Measurements from ENCODE around the gene DLGAP1. TPM values are rescaled to one million over a fixed set of nuclear protein-coding genes. Genes with fewer than 3 reads are reported as not detected.

DLGAP1 gene
- total and polyA plus RNA-seq, 10 of the 15 experiments (the other 5 are each of a cell fraction or from before 2014, with no cell fraction given) = 0.23 to 27.6 (median 1.9) TPM

- POLR2A ChIA-PET = no interaction called here
- RAD21 ChIA-PET (ENCODE audit: unreplicated experiment) = interaction anchor here (1.4 to 1.8 kb wide), 3 partner anchors 10 to 123 kb away, joined by 4 to 5 read pairs (median 4); no protein-coding TSS in a partner anchor
- FAIRE-seq (no peak), DNase-seq (ENCODE audit: low read depth, low spot score) (no peak), ATAC-seq (no peak)
- 23% methylated on average over 2 of the region's 2 CpGs for WGBS (ENCODE audit: insufficient coverage, insufficient replicate concordance, low lambda C conversion rate, missing lambda C conversion rate)
- H2AFZ ChIP-seq (ENCODE audit: control insufficient read depth, low read depth, low read length) = no peak overlapping the region
- in situ Hi-C loops (cut with MboI) = no loop called here
- TF ChIP-seq DPF2 (IDR thresholded peaks at IDR 0.05) = no peak
- no peak overlapping the region for H3K9ac ChIP-seq (ENCODE audit: control insufficient read depth, insufficient read depth, low read length)
- BruUV-seq (replicated peaks) = no TSS peak
- intact Hi-C loops (cut with micrococcal nuclease; ENCODE audit: unreplicated experiment) = no loop called here
- H3K4me1 ChIP-seq (ENCODE audit: control insufficient read depth, insufficient read depth, low read length) = no peaks in the 10 kb centered on the region
- CTCF ChIA-PET = interaction anchor here (0.6 to 2.8 kb wide), 6 partner anchors 8 to 201 kb away, joined by 3 to 14 read pairs (median 4); no protein-coding TSS in a partner anchor
- no peak overlapping the region for H3K4me2 ChIP-seq (ENCODE audit: control insufficient read depth, insufficient read depth)
- SMC1A ChIA-PET (ENCODE audit: uncharacterized antibody, unreplicated experiment) = interaction anchor here (1.1 to 1.9 kb wide), 6 partner anchors 10 to 122 kb away, joined by 4 to 6 read pairs (median 4); no protein-coding TSS in a partner anchor
- H3K36me3 ChIP-seq (ENCODE audit: control insufficient read depth in 2 of 2, insufficient read depth in 2 of 2, low read length in 1 of 2) = no peaks in the 10 kb centered on the region
- H3K27me3 ChIP-seq (replicated peaks in 1 of 2; ENCODE audit: control insufficient read depth in 2 of 2, insufficient read depth in 2 of 2, low read length in 1 of 2) = no peaks in the 10 kb centered on the region
- no peaks in the 10 kb centered on the region for H3K79me2 ChIP-seq (ENCODE audit: control insufficient read depth, insufficient read depth, low read length)
- no peak overlapping the region for H3K27ac ChIP-seq (ENCODE audit: control insufficient read depth, insufficient read depth)
- no peak overlapping the region for H3K4me3 ChIP-seq
- no peaks in the 10 kb centered on the region for H4K20me1 ChIP-seq (ENCODE audit: control insufficient read depth, insufficient read depth)
- peaks cover 5% of the 10 kb centered on the region; the same call in 2 of the 3 replicates for H3K9me3 ChIP-seq (replicated peaks; ENCODE audit: control insufficient read depth, insufficient read depth, low read length)
These were observed 992.1 kb downstream of the DLGAP1 start for GRCh38 chr18:3463051-3463450.

- FAIRE-seq = no peak
- BruUV-seq (replicated peaks) = no TSS peak
- POLR2A ChIA-PET = interaction anchor here (0.6 kb wide), 1 partner anchor 199 kb away, joined by 3 read pairs; no protein-coding TSS in a partner anchor
- no peak overlapping the region for H3K27ac ChIP-seq (ENCODE audit: control insufficient read depth, insufficient read depth)
- intact Hi-C loops (cut with micrococcal nuclease; ENCODE audit: unreplicated experiment) = no loop called here
- no peaks in the 10 kb centered on the region for H3K79me2 ChIP-seq (ENCODE audit: control insufficient read depth, insufficient read depth, low read length)
- H3K4me1 ChIP-seq (ENCODE audit: control insufficient read depth, insufficient read depth, low read length) = no peaks in the 10 kb centered on the region
- no peak overlapping the region for H2AFZ ChIP-seq (ENCODE audit: control insufficient read depth, low read depth, low read length)
- no peak overlapping the region for H3K4me2 ChIP-seq (ENCODE audit: control insufficient read depth, insufficient read depth)
- H3K9ac ChIP-seq (ENCODE audit: control insufficient read depth, insufficient read depth, low read length) = no peak overlapping the region
- 50% methylated on average over 5 of the region's 5 CpGs for WGBS (ENCODE audit: insufficient coverage, insufficient replicate concordance, low lambda C conversion rate, missing lambda C conversion rate)
- no peaks in the 10 kb centered on the region for H3K36me3 ChIP-seq (ENCODE audit: control insufficient read depth in 2 of 2, insufficient read depth in 2 of 2, low read length in 1 of 2)
- no peaks in the 10 kb centered on the region for H3K27me3 ChIP-seq (replicated peaks in 1 of 2; ENCODE audit: control insufficient read depth in 2 of 2, insufficient read depth in 2 of 2, low read length in 1 of 2)
- H3K4me3 ChIP-seq = no peak overlapping the region
- TF ChIP-seq RELB (IDR thresholded peaks at IDR 0.05; ENCODE audit: low read depth) (no peak), ETV6 (conservative IDR thresholded peaks at IDR 0.05 in 1 of 2, IDR thresholded peaks at IDR 0.05 in 1 of 2; ENCODE audit: borderline replicate concordance in 1 of 2, low read depth in 1 of 2) (no peak), KDM1A (IDR thresholded peaks at IDR 0.05; ENCODE audit: borderline replicate concordance) (no peak), MXI1 (IDR thresholded peaks at IDR 0.05; ENCODE audit: low read depth, low read length) (no peak), ESRRA (IDR thresholded peaks at IDR 0.05; ENCODE audit: low read length) (no peak), ASH2L (IDR thresholded peaks at IDR 0.05; ENCODE audit: borderline replicate concordance, low read depth) (no peak), CBX3 (IDR thresholded peaks at IDR 0.05; ENCODE audit: borderline replicate concordance, low read depth) (no peak), PAX5 (IDR thresholded peaks at IDR 0.05; ENCODE audit: borderline replicate concordance, low read depth, low read length) (no peak), CHD4 (IDR thresholded peaks at IDR 0.05) (no peak), NFYB (IDR thresholded peaks at IDR 0.05; ENCODE audit: insufficient read depth, low read depth, low read length) (no peak), JUNB (IDR thresholded peaks at IDR 0.05) (no peak), CBX5 (IDR thresholded peaks at IDR 0.05; ENCODE audit: low read depth) (no peak), GABPA (IDR thresholded peaks at IDR 0.05; ENCODE audit: low read depth) (no peak)
- RAD21 ChIA-PET (ENCODE audit: unreplicated experiment) = interaction anchor here (1.1 to 2.9 kb wide), 5 partner anchors 9 to 124 kb away, joined by 4 to 9 read pairs (median 4); no protein-coding TSS in a partner anchor
- in situ Hi-C loops (cut with MboI) = no loop called here
- CTCF ChIA-PET = interaction anchor here (0.6 to 1.9 kb wide), 7 partner anchors 12 to 823 kb away, joined by 3 to 7 read pairs (median 3); no protein-coding TSS in a partner anchor
- H3K9me3 ChIP-seq (replicated peaks; ENCODE audit: control insufficient read depth, insufficient read depth, low read length) = peaks cover 5% of the 10 kb centered on the region; the same call in 2 of the 3 replicates
- ATAC-seq = no peak
- DNase-seq (ENCODE audit: low read depth, low spot score) = no peak
- SMC1A ChIA-PET (ENCODE audit: uncharacterized antibody, unreplicated experiment) = interaction anchor here (0.7 to 1.9 kb wide), 9 partner anchors 9 to 529 kb away, joined by 3 to 6 read pairs (median 4); no protein-coding TSS in a partner anchor
- no peaks in the 10 kb centered on the region for H4K20me1 ChIP-seq (ENCODE audit: control insufficient read depth, insufficient read depth)
These were observed 993.4 kb downstream of the DLGAP1 start for GRCh38 chr18:3461704-3462103.
